Thyroid gland (tissue), 4 donors: ENCODE results near the gene FGF2. TPM values are rescaled to one million over a fixed set of nuclear protein-coding genes. Genes with fewer than 3 reads are reported as not detected.

Experiments used
- DNase-seq, 2 donors: peaks; one replicate each; pipeline ENCODE4 v3.0.0-alpha.2; 2019
- H3K27ac ChIP-seq, 3 donors: fragments of 200-600 bp; sonication (generic); 1 replicate in 2 of 3; 2 replicates in 1 of 3; pipeline ENCODE4 v1.5.1; 2016 to 2019; ENCODE audit warnings: mild to moderate bottlenecking in 1 of 3, moderate library complexity in 1 of 3
- H3K27me3 ChIP-seq: fragments of 200-600 bp; sonication (generic); one replicate; pipeline ENCODE4 v1.5.1; 2019
- H3K36me3 ChIP-seq, 2 donors: fragments of 200-600 bp; sonication (generic); one replicate each; pipeline ENCODE4 v1.5.1; 2016 to 2019
- H3K4me1 ChIP-seq, 2 donors: fragments of 200-600 bp; sonication (generic); one replicate each; pipeline ENCODE4 v1.5.1; 2017 to 2019
- H3K4me3 ChIP-seq, 3 donors: fragments of 200-600 bp; sonication (generic); replicated peaks in 1 of 3; 1 replicate in 2 of 3; 2 replicates in 1 of 3; pipeline ENCODE4 v1.5.1; 2016; ENCODE audit warnings: mild to moderate bottlenecking in 1 of 3
- H3K9me3 ChIP-seq: fragments of 200-600 bp; sonication (generic); one replicate; pipeline ENCODE4 v1.5.1; 2017
- CTCF ChIP-seq, 6 experiments: fragments of 200-600 bp in 3 of 6; fragments of 450-650 bp in 3 of 6; sonication (generic) in 3 of 6; IDR thresholded peaks; one replicate each; pipeline ENCODE4 v1.5.1; 2016 to 2019; ENCODE audit warnings: antibody characterized with exemption in 6 of 6, mild to moderate bottlenecking in 2 of 6, inconsistent platforms in 1 of 6, moderate library complexity in 1 of 6
- POLR2A ChIP-seq, 2 donors: fragments of 450-650 bp; IDR thresholded peaks; one replicate each; pipeline ENCODE4 v1.6.1; 2017; ENCODE audit warnings: antibody characterized with exemption in 2 of 2, mild to moderate bottlenecking in 2 of 2, moderate library complexity in 1 of 2
- WGBS, 2 donors: methylation state at CpG; one replicate each; pipeline ENCODE4 v1.1.5; 2017; 5-methylcytosine and 5-hydroxymethylcytosine counted together
- intact Hi-C: fragments of 100-400 bp; cut with DNase I; formaldehyde crosslinking; loops from one replicate; pipeline ENCODE4 v1.15.1; 2023
- total RNA-seq, 4 donors: library from RNA; depleted of rRNA; stranded (reverse); fragments of >200 nt; gene quantifications; one replicate each; pipeline ENCODE4 v1.2.3, GENCODE V29; 2016

The FGF2 gene
- total RNA-seq, 4 donors from 2014 or later: 3.0 to 8.9 (median 3.5) TPM

- Histone ChIP-seq H3K36me3 (no peaks in the 10 kb centered on the region), H3K4me1 (peaks cover 0 to 4% of the 10 kb centered on the region in 2 donors), H3K4me3 (no peak overlapping the region), H3K9me3 (no peaks in the 10 kb centered on the region), H3K27ac (no peak overlapping the region), H3K27me3 (no peaks in the 10 kb centered on the region)
- intact Hi-C loops: no loop called here
- WGBS, 2 donors: 70 to 83% methylated on average over 1 of the region's 1 CpG
- TF ChIP-seq POLR2A (IDR thresholded peaks at IDR 0.05) (no peak), CTCF (IDR thresholded peaks at IDR 0.05) (no peak)
- DNase-seq: no peak
Measured at GRCh38 chr4:122911588-122911987, 85.0 kb downstream of the FGF2 start.

GRCh38 chr4:122912810-122913575 is 86.4 kb downstream of the FGF2 start:
- DNase-seq: no peak
- no peak overlapping the region for H3K27ac ChIP-seq
- TF ChIP-seq CTCF (IDR thresholded peaks at IDR 0.05): no peak
- TF ChIP-seq POLR2A (IDR thresholded peaks at IDR 0.05): no peak
- peaks cover 0 to 4% of the 10 kb centered on the region in 2 donors for H3K4me1 ChIP-seq
- H3K36me3 ChIP-seq: peaks cover 0 to 3% of the 10 kb centered on the region in 2 donors
- intact Hi-C loops: no loop called here
- no peaks in the 10 kb centered on the region for H3K27me3 ChIP-seq
- H3K4me3 ChIP-seq: no peak overlapping the region
- H3K9me3 ChIP-seq: no peaks in the 10 kb centered on the region
- WGBS, 2 donors: 83 to 86% methylated on average over 1 of the region's 1 CpG

- no peak for DNase-seq
- intact Hi-C loops: no loop called here
- H3K4me3 ChIP-seq: no peak overlapping the region
- peaks cover 0 to 2% of the 10 kb centered on the region in 2 donors for H3K4me1 ChIP-seq
- peak in 3 of 6 experiments; percentile 12 to 49 (median 47) for TF ChIP-seq CTCF (IDR thresholded peaks at IDR 0.05)
- TF ChIP-seq POLR2A (IDR thresholded peaks at IDR 0.05): no peak
- no peak overlapping the region for H3K27ac ChIP-seq
- H3K36me3 ChIP-seq: peaks cover 0 to 3% of the 10 kb centered on the region in 2 donors
- H3K27me3 ChIP-seq: no peaks in the 10 kb centered on the region
- H3K9me3 ChIP-seq: no peaks in the 10 kb centered on the region
- 42 to 55% methylated on average over 4 of the region's 4 CpGs for WGBS, 2 donors
Measured at GRCh38 chr4:122914292-122914904, 87.8 kb downstream of the FGF2 start.

- 78% methylated on average over 3 of the region's 3 CpGs for WGBS, 2 donors
Measured at GRCh38 chr4:122914938-122915337, 88.3 kb downstream of the FGF2 start.

More at GRCh38 chr4:122914938-122915337, 88.3 kb downstream of the FGF2 start:
- Histone ChIP-seq H3K4me3 (no peak overlapping the region), H3K27me3 (no peaks in the 10 kb centered on the region), H3K4me1 (no peaks in the 10 kb centered on the region), H3K9me3 (no peaks in the 10 kb centered on the region), H3K27ac (no peak overlapping the region), H3K36me3 (peaks cover 0 to 3% of the 10 kb centered on the region in 2 donors)
- intact Hi-C loops: no loop called here
- TF ChIP-seq CTCF (IDR thresholded peaks at IDR 0.05) (no peak), POLR2A (IDR thresholded peaks at IDR 0.05) (no peak)
- DNase-seq: no peak
